ENCODE results near the gene ZFPM1.

ZFPM1 gene

GRCh38 chr16:88418869-88419268 lies 34.2 kb upstream of the ZFPM1 start:
- no peak overlapping the region for H3K4me3 ChIP-seq (ENCODE audit: control insufficient read depth, low read depth, low read length)
- no peak for DNase-seq (ENCODE audit: low read depth)
- TF ChIP-seq, protein P1, sequence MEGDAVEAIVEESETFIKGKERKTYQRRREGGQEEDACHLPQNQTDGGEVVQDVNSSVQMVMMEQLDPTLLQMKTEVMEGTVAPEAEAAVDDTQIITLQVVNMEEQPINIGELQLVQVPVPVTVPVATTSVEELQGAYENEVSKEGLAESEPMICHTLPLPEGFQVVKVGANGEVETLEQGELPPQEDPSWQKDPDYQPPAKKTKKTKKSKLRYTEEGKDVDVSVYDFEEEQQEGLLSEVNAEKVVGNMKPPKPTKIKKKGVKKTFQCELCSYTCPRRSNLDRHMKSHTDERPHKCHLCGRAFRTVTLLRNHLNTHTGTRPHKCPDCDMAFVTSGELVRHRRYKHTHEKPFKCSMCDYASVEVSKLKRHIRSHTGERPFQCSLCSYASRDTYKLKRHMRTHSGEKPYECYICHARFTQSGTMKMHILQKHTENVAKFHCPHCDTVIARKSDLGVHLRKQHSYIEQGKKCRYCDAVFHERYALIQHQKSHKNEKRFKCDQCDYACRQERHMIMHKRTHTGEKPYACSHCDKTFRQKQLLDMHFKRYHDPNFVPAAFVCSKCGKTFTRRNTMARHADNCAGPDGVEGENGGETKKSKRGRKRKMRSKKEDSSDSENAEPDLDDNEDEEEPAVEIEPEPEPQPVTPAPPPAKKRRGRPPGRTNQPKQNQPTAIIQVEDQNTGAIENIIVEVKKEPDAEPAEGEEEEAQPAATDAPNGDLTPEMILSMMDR (conservative IDR thresholded peaks at IDR 0.05; ENCODE audit: control insufficient read depth, insufficient read depth, low read depth, low read length), result no peak

GRCh38 chr16:88419790-88420189 lies 33.3 kb upstream of the ZFPM1 start:
- TF ChIP-seq, protein P1 (conservative IDR thresholded peaks at IDR 0.05; ENCODE audit: control insufficient read depth, insufficient read depth, low read depth, low read length), result no peak
- DNase-seq (ENCODE audit: low read depth), result no peak
- no peak overlapping the region for H3K4me3 ChIP-seq (ENCODE audit: control insufficient read depth, low read depth, low read length)

GRCh38 chr16:88420496-88420895 lies 32.6 kb upstream of the ZFPM1 start:
- no peak overlapping the region for H3K4me3 ChIP-seq (ENCODE audit: control insufficient read depth, low read depth, low read length)
- TF ChIP-seq, protein P1 (conservative IDR thresholded peaks at IDR 0.05; ENCODE audit: control insufficient read depth, insufficient read depth, low read depth, low read length), result no peak
- DNase-seq (ENCODE audit: low read depth), result no peak

GRCh38 chr16:88421301-88421700 lies 31.8 kb upstream of the ZFPM1 start:
- DNase-seq (ENCODE audit: low read depth), result no peak
- TF ChIP-seq, protein P1 (conservative IDR thresholded peaks at IDR 0.05; ENCODE audit: control insufficient read depth, insufficient read depth, low read depth, low read length), result no peak
- no peak overlapping the region for H3K4me3 ChIP-seq (ENCODE audit: control insufficient read depth, low read depth, low read length)

- H3K4me3 ChIP-seq (ENCODE audit: control insufficient read depth, low read depth, low read length), result no peak overlapping the region
- TF ChIP-seq, protein P1 (conservative IDR thresholded peaks at IDR 0.05; ENCODE audit: control insufficient read depth, insufficient read depth, low read depth, low read length), result no peak
- no peak for DNase-seq (ENCODE audit: low read depth)
These were observed 31.1 kb upstream of the ZFPM1 start for GRCh38 chr16:88421871-88422433.

DNA sequence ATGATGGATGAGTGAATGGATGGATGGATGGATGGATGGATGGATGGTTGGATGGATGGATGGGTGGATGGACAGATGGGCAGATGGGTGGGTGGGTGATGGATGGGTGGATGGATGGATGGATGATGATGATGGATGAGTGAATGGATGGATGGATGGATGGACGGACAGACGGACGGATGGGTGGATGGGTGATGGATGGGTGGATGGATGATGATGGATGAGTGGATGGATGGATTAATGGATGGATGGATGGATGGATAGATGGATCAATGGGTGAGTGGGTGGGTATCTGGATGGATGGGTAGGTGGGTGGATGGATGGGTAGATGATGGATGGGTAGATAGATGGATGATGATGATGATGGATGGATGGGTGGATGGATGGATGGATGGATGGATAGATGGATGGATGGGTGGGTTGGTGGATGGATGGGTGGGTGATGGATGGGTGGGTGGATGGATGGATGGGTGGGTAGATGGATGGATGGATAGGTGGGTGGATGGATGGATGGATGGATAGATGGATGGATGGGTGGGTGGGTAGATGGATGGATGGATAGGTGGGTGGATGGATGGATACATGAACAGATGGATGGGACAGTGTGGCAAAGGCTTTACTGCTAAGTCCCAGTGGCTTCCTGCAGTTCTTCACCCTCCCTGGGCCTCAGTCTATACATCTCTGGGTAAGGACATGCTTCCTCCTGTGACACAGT lies 30.2 kb upstream of the ZFPM1 start:
- TF ChIP-seq, protein P1 (conservative IDR thresholded peaks at IDR 0.05; ENCODE audit: control insufficient read depth, insufficient read depth, low read depth, low read length), result no peak
- H3K4me3 ChIP-seq (ENCODE audit: control insufficient read depth, low read depth, low read length), result no peak overlapping the region
- DNase-seq (ENCODE audit: low read depth), result no peak

Data from fibroblast of mammary gland (primary cell).